OCI-LY1 (cell line): ENCODE data around the gene MYO5C.
A peak's percentile ranks its signal among the peaks of the same experiment; 100 is the strongest.

Experiments used
- CTCF ChIP-seq: fragments of 200-600 bp; sonication (generic), shearing (Covaris generic); IDR thresholded peaks from 2 replicates; pipeline ENCODE4 v1.5.1; 2017; ENCODE audit warnings: mild to moderate bottlenecking, antibody characterized with exemption, low read length, moderate library complexity, mixed read lengths
- EZH2 ChIP-seq: fragments of 200-600 bp; sonication (generic), shearing (Covaris generic); IDR thresholded peaks from 2 replicates; pipeline ENCODE4 v1.8.0; 2017; ENCODE audit warnings: borderline replicate concordance, mixed run types, mild to moderate bottlenecking, antibody characterized with exemption, low read length, moderate library complexity, mixed read lengths

- TF ChIP-seq EZH2 (no peak), CTCF (peak; percentile 78)
These were observed 68.1 kb downstream of the MYO5C start for GRCh38 chr15:52227456-52227855.
